ENCODE results near the gene MMP14. TPM values are rescaled to one million over a fixed set of nuclear protein-coding genes. Genes with fewer than 3 reads are reported as not detected.

Gene MMP14
- total and polyA plus RNA-seq, 7 donors = 7.6 to 18.5 (median 14.0) TPM

- Histone ChIP-seq H3K9me3 (no peaks in the 10 kb centered on the region), H3K36me3 (ENCODE audit: insufficient read depth in 1 of 2, low read depth in 1 of 2) (peaks cover 0 to 16% of the 10 kb centered on the region in 2 donors), H3K4me3 (no peak overlapping the region), H3K27ac (no peak overlapping the region), H3K27me3 (ENCODE audit: insufficient read depth in 3 of 3, low read length in 2 of 3) (no peaks in the 10 kb centered on the region), H3K4me1 (peaks cover 40% of the 10 kb centered on the region)
- DNase-seq (no peak), ATAC-seq (no peak)
- intact Hi-C loops (cut with DNase I) = no loop called here
- TF ChIP-seq CTCF (IDR thresholded peaks at IDR 0.05) = no peak
- 79 to 91% (median 84%) methylated on average over 10 to 11 of the region's 11 CpGs for WGBS, 3 donors
Observed at GRCh38 chr14:22846811-22847307, 10.5 kb downstream of the MMP14 start.

- H3K9me3 ChIP-seq = no peaks in the 10 kb centered on the region
- 45 to 52% (median 51%) methylated on average over 14 of the region's 14 CpGs for WGBS, 3 donors
- H3K27me3 ChIP-seq (ENCODE audit: insufficient read depth in 3 of 3, low read length in 2 of 3) = no peaks in the 10 kb centered on the region
- peak overlapping the region; percentile 18 for H3K4me3 ChIP-seq
- no peak for TF ChIP-seq CTCF (IDR thresholded peaks at IDR 0.05)
- peaks cover 43% of the 10 kb centered on the region for H3K4me1 ChIP-seq
- peak overlapping the region; percentile 82 for H3K27ac ChIP-seq
- ATAC-seq (no peak), DNase-seq (no peak)
- H3K36me3 ChIP-seq (ENCODE audit: insufficient read depth in 1 of 2, low read depth in 1 of 2) = peaks cover 0 to 8% of the 10 kb centered on the region in 2 donors
- intact Hi-C loops (cut with DNase I) = loop anchor here in 1 of 2 donors (2.0 kb wide), 1 partner anchor 17 kb away; no protein-coding TSS in a partner anchor
Observed at GRCh38 chr14:22847661-22848341, 11.4 kb downstream of the MMP14 start.

- H3K27ac ChIP-seq = peak overlapping the region; percentile 82
- no peak for TF ChIP-seq CTCF (IDR thresholded peaks at IDR 0.05)
- DNase-seq = peak; percentile 85 to 86
- intact Hi-C loops (cut with DNase I) = loop anchor here in 1 of 2 donors (2.0 kb wide), 1 partner anchor 18 kb away; no protein-coding TSS in a partner anchor
- H3K4me1 ChIP-seq = peaks cover 50% of the 10 kb centered on the region
- no peaks in the 10 kb centered on the region for H3K27me3 ChIP-seq (ENCODE audit: insufficient read depth in 3 of 3, low read length in 2 of 3)
- 4 to 7% (median 4%) methylated on average over 12 of the region's 12 CpGs for WGBS, 3 donors
- peak; percentile 35 to 47 (median 43) for ATAC-seq
- peaks cover 0 to 8% of the 10 kb centered on the region in 2 donors for H3K36me3 ChIP-seq (ENCODE audit: insufficient read depth in 1 of 2, low read depth in 1 of 2)
- H3K9me3 ChIP-seq = no peaks in the 10 kb centered on the region
- peak overlapping the region; percentile 18 for H3K4me3 ChIP-seq
Observed at GRCh38 chr14:22848351-22849164, 12.2 kb downstream of the MMP14 start.

GRCh38 chr14:22849212-22849819 is 12.9 kb downstream of the MMP14 start:
- peaks cover 50% of the 10 kb centered on the region for H3K4me1 ChIP-seq
- intact Hi-C loops (cut with DNase I) = loop anchor here in 1 of 2 donors (2.0 kb wide), 1 partner anchor 19 kb away; no protein-coding TSS in a partner anchor
- 20 to 33% (median 21%) methylated on average over 16 to 19 of the region's 19 CpGs for WGBS, 3 donors

More at GRCh38 chr14:22849212-22849819, 12.9 kb downstream of the MMP14 start:
- ATAC-seq (peak; percentile 11 to 44 (median 26)), DNase-seq (peak; percentile 79 to 80)
- H3K36me3 ChIP-seq (ENCODE audit: insufficient read depth in 1 of 2, low read depth in 1 of 2) = peaks cover 0 to 5% of the 10 kb centered on the region in 2 donors
- H3K27me3 ChIP-seq (ENCODE audit: insufficient read depth in 3 of 3, low read length in 2 of 3) = no peaks in the 10 kb centered on the region
- peak overlapping the region; percentile 3 for H3K4me3 ChIP-seq
- no peak for TF ChIP-seq CTCF (IDR thresholded peaks at IDR 0.05)
- H3K27ac ChIP-seq = peak overlapping the region; percentile 82
- no peaks in the 10 kb centered on the region for H3K9me3 ChIP-seq

All from psoas muscle (tissue), 8 donors.